SK-N-SH (cell line): Measurements from ENCODE around the gene FGG. TPM values are rescaled to one million over a fixed set of nuclear protein-coding genes. Genes with fewer than 3 reads are reported as not detected.

Experiments used
- CTCF ChIA-PET: fragments of 300-600, 350-600 bp; formaldehyde crosslinking; extraction: SDS; loops from one replicate; lab custom pipeline; 2021; lab: Yijun Ruan, JAX
- POLR2A ChIA-PET: fragments of 350-600 bp; sonication (Branson Sonifier 250); formaldehyde crosslinking; extraction: SDS; loops from one replicate; lab custom pipeline; 2020; ENCODE audit warnings: antibody characterized with exemption, inconsistent platforms; lab: Yijun Ruan, JAX
- DNase-seq: peaks from one replicate; pipeline ENCODE4 v3.0.0; 2012
- H2AFZ ChIP-seq: fragments of 200-600 bp; sonication (generic); 2 replicates; pipeline ENCODE4 v1.8.1; 2016; ENCODE audit warnings: antibody characterized with exemption, mild to moderate bottlenecking, low read depth
- H3F3A ChIP-seq: fragments of 200-600 bp; sonication (generic); replicated peaks from 2 replicates; pipeline ENCODE3; 2016; ENCODE audit warnings: antibody characterized with exemption, mild to moderate bottlenecking; ENCODE audit not compliant: insufficient read depth
- H3K27ac ChIP-seq, 2 experiments: fragments of 200-500 bp in 1 of 2; fragments of 200-600 bp in 1 of 2; sonication (Bioruptor generic) in 1 of 2; sonication (generic), shearing (Covaris generic) in 1 of 2; 2 replicates each; pipeline versions ENCODE4 v1.5.1 to v1.6.1; 2014 to 2016; ENCODE audit warnings: low read depth in 2 of 2, inconsistent platforms in 1 of 2, low read length in 1 of 2, mild to moderate bottlenecking in 1 of 2, mixed read lengths in 1 of 2
- H3K27me3 ChIP-seq: fragments of 200-600 bp; sonication (generic), shearing (Covaris generic); 2 replicates; pipeline ENCODE4 v1.6.1; 2016; ENCODE audit warnings: mixed run types; ENCODE audit not compliant: insufficient read depth
- H3K36me3 ChIP-seq, 2 experiments: fragments of 200-500 bp in 1 of 2; fragments of 200-600 bp in 1 of 2; sonication (Bioruptor generic) in 1 of 2; sonication (generic) in 1 of 2; replicated peaks in 1 of 2; 2 replicates each; pipeline versions ENCODE3 to v1.5.1; 2014 to 2016; ENCODE audit warnings: low read length in 1 of 2, mild to moderate bottlenecking in 1 of 2; ENCODE audit not compliant: insufficient read depth in 2 of 2, control insufficient read depth in 1 of 2
- H3K4me1 ChIP-seq, 2 experiments: fragments of 200-500 bp in 1 of 2; fragments of 200-600 bp in 1 of 2; sonication (Bioruptor generic) in 1 of 2; sonication (generic), shearing (Covaris generic) in 1 of 2; 2 replicates each; pipeline versions ENCODE4 v1.5.1 to v1.6.1; 2014 to 2016; ENCODE audit warnings: low read depth in 1 of 2, low read length in 1 of 2, mixed run types in 1 of 2; ENCODE audit not compliant: insufficient read depth in 2 of 2, control insufficient read depth in 1 of 2
- H3K4me2 ChIP-seq: fragments of 200-600 bp; sonication (generic), shearing (Covaris generic); 2 replicates; pipeline ENCODE4 v1.6.1; 2017; ENCODE audit warnings: mixed run types
- H3K4me3 ChIP-seq, 2 experiments: fragments of 200-500 bp in 1 of 2; fragments of 200-600 bp in 1 of 2; sonication (Bioruptor generic) in 1 of 2; sonication (generic), shearing (Covaris generic) in 1 of 2; 2 replicates each; pipeline versions ENCODE4 v1.5.1 to v1.8.1; 2014 to 2016; ENCODE audit warnings: low read depth in 2 of 2, inconsistent platforms in 1 of 2, low read length in 1 of 2, mild to moderate bottlenecking in 1 of 2, mixed read lengths in 1 of 2, moderate library complexity in 1 of 2
- H3K79me2 ChIP-seq: fragments of 200-600 bp; sonication (generic); 2 replicates; pipeline ENCODE4 v1.8.1; 2017; ENCODE audit warnings: mild to moderate bottlenecking; ENCODE audit not compliant: insufficient read depth
- H3K9ac ChIP-seq: fragments of 200-600 bp; sonication (generic); 2 replicates; pipeline ENCODE4 v1.6.1; 2017; ENCODE audit warnings: mixed run types
- H3K9me2 ChIP-seq: fragments of 200-600 bp; sonication (generic); 2 replicates; pipeline ENCODE4 v1.6.1; 2017; ENCODE audit warnings: mixed run types
- H3K9me3 ChIP-seq: fragments of 200-600 bp; sonication (generic); 2 replicates; pipeline ENCODE4 v1.6.1; 2017; ENCODE audit warnings: mixed run types, mild to moderate bottlenecking, moderate library complexity
- H4K20me1 ChIP-seq: fragments of 200-600 bp; sonication (generic); 2 replicates; pipeline ENCODE4 v1.6.1; 2017; ENCODE audit warnings: mild to moderate bottlenecking, mixed run types; ENCODE audit not compliant: insufficient read depth
- EZH2phosphoT487 ChIP-seq: fragments of 200-600 bp; sonication (generic); IDR thresholded peaks from 2 replicates; pipeline ENCODE4 v1.6.1; 2017; ENCODE audit warnings: low read depth, mixed run types, mild to moderate bottlenecking, antibody characterized with exemption, moderate library complexity, borderline replicate concordance
- FOXJ3 ChIP-seq: sonication (generic); formaldehyde crosslinking; IDR thresholded peaks from 2 replicates; pipeline ENCODE4 v1.5.1; 2020; ENCODE audit warnings: mild to moderate bottlenecking, missing genetic modification reagents
- FOXM1 ChIP-seq: IDR thresholded peaks from 2 replicates; pipeline ENCODE4 v1.4.0; 2012; ENCODE audit warnings: low read depth, mild to moderate bottlenecking
- GABPA ChIP-seq: IDR thresholded peaks from 2 replicates; pipeline ENCODE4 v1.4.0; 2012; ENCODE audit warnings: low read depth, mild to moderate bottlenecking
- GATA2 ChIP-seq: sonication (generic); formaldehyde crosslinking; IDR thresholded peaks from 2 replicates; pipeline ENCODE4 v1.5.0; 2020; ENCODE audit warnings: mild to moderate bottlenecking, missing genetic modification reagents
- JUND ChIP-seq: IDR thresholded peaks from 2 replicates; pipeline ENCODE4 v1.4.0; 2012
- MXI1 ChIP-seq: IDR thresholded peaks from 2 replicates; pipeline ENCODE4 v1.6.1; 2012; ENCODE audit warnings: mild to moderate bottlenecking, low read depth, low read length, improper control_type of control experiment
- NRF1 ChIP-seq: IDR thresholded peaks from 2 replicates; pipeline ENCODE4 v1.6.1; 2012; ENCODE audit warnings: low read depth, mild to moderate bottlenecking, low read length
- POLR2AphosphoS5 ChIP-seq: IDR thresholded peaks from 2 replicates; pipeline ENCODE4 v1.6.1; 2012; ENCODE audit warnings: low read depth, low read length
- RAD21 ChIP-seq: IDR thresholded peaks from 2 replicates; pipeline ENCODE4 v1.6.1; 2012; ENCODE audit warnings: mild to moderate bottlenecking, low read length
- RFX5 ChIP-seq: IDR thresholded peaks from 2 replicates; pipeline ENCODE4 v1.6.1; 2012; ENCODE audit warnings: mild to moderate bottlenecking, improper control_type of control experiment, low read length
- RXRA ChIP-seq: IDR thresholded peaks from 2 replicates; pipeline ENCODE4 v1.4.0; 2012; ENCODE audit warnings: low read depth, mild to moderate bottlenecking, borderline replicate concordance
- SIN3A ChIP-seq: IDR thresholded peaks from 2 replicates; pipeline ENCODE4 v1.6.1; 2012; ENCODE audit warnings: low read depth, mild to moderate bottlenecking, low read length, moderate library complexity, borderline replicate concordance
- SMC3 ChIP-seq: IDR thresholded peaks from 2 replicates; pipeline ENCODE4 v1.6.1; 2012; ENCODE audit warnings: low read depth, low read length, improper control_type of control experiment
- TCF12 ChIP-seq: IDR thresholded peaks from 2 replicates; pipeline ENCODE4 v1.4.0; 2012
- TEAD4 ChIP-seq: IDR thresholded peaks from 2 replicates; pipeline ENCODE4 v1.4.0; 2012; ENCODE audit warnings: mild to moderate bottlenecking, borderline replicate concordance; ENCODE audit not compliant: insufficient read depth
- WGBS: methylation state at CpG from one replicate; pipeline ENCODE4 v1.1.6; 2017; ENCODE audit warnings: low lambda C conversion rate; 5-methylcytosine and 5-hydroxymethylcytosine counted together
- polyA plus RNA-seq, 3 experiments: library from polyadenylated mRNA; depleted of rRNA; stranded (reverse); fragments of >200 nt; gene quantifications; 2 replicates each; pipeline ENCODE4 v1.2.3, GENCODE V29; 2012
- TF ChIP-seq, protein P1 (sequence below): fragments of 150-350 bp; IDR thresholded peaks from 2 replicates; pipeline ENCODE4 v1.6.1; 2016; ENCODE audit warnings: mild to moderate bottlenecking, low read depth, low read length
- TF ChIP-seq, protein P2 (sequence below): IDR thresholded peaks from 2 replicates; pipeline ENCODE4 v1.6.1; 2012; ENCODE audit warnings: mild to moderate bottlenecking, low read depth, low read length, moderate library complexity
- TF ChIP-seq, protein P3 (sequence below): fragments of 150-350 bp; IDR thresholded peaks from 2 replicates; pipeline ENCODE4 v1.6.1; 2017; ENCODE audit warnings: antibody characterized with exemption, low read length, low read depth, borderline replicate concordance

The FGG gene
- polyA plus RNA-seq, 1 of the 3 experiments (the other 2 are of a cell fraction) = not detected

DNA sequence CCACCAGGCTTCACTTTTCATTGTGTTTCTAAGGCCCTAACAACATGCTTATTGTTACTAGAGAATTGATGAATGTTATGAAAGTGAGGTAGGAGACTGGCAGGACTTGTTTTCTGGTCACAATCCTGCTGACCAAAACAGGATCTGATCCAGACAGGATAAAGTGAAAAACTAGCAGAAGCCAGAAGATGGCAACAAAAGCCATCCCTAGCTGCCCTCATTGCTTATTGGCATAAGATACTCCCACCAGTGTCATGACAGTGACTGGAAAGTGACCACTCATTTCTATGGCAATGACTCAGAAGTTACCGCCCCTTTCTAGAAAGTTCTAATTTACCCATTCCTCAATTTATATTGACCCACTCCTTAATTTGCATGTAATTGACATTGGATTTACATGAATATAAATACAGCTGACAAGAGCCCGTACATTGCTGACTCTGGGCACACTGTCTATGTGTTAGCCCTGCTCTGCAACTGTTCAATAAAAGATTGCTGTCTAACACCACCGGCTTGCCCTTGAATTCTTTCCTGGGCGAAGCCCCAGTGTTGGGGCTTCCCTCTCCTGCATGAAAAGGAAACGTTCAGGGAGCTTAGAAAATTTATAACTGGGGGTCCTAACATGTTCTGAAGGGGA lies 30.0 kb upstream of the FGG start:
- no peaks in the 10 kb centered on the region; the same call in 1 of the 2 replicates for H3K27me3 ChIP-seq
- no peak overlapping the region for H3K4me2 ChIP-seq
- no peaks in the 10 kb centered on the region for H3K36me3 ChIP-seq
- no peak for DNase-seq
- POLR2A ChIA-PET = no interaction called here
- no peak overlapping the region for H3K4me3 ChIP-seq
- no peaks in the 10 kb centered on the region for H3K9me2 ChIP-seq
- H4K20me1 ChIP-seq = no peaks in the 10 kb centered on the region
- H3K9ac ChIP-seq = no peak overlapping the region
- no peak overlapping the region for H3K27ac ChIP-seq
- TF ChIP-seq, protein P1, sequence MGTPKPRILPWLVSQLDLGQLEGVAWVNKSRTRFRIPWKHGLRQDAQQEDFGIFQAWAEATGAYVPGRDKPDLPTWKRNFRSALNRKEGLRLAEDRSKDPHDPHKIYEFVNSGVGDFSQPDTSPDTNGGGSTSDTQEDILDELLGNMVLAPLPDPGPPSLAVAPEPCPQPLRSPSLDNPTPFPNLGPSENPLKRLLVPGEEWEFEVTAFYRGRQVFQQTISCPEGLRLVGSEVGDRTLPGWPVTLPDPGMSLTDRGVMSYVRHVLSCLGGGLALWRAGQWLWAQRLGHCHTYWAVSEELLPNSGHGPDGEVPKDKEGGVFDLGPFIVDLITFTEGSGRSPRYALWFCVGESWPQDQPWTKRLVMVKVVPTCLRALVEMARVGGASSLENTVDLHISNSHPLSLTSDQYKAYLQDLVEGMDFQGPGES = no peak
- TF ChIP-seq GATA2 (no peak), GABPA (no peak), RFX5 (no peak), NRF1 (no peak), POLR2AphosphoS5 (no peak), MXI1 (no peak), FOXJ3 (CRISPR knock-in tag) (no peak), FOXM1 (no peak), TCF12 (no peak)
- TF ChIP-seq, protein P2, sequence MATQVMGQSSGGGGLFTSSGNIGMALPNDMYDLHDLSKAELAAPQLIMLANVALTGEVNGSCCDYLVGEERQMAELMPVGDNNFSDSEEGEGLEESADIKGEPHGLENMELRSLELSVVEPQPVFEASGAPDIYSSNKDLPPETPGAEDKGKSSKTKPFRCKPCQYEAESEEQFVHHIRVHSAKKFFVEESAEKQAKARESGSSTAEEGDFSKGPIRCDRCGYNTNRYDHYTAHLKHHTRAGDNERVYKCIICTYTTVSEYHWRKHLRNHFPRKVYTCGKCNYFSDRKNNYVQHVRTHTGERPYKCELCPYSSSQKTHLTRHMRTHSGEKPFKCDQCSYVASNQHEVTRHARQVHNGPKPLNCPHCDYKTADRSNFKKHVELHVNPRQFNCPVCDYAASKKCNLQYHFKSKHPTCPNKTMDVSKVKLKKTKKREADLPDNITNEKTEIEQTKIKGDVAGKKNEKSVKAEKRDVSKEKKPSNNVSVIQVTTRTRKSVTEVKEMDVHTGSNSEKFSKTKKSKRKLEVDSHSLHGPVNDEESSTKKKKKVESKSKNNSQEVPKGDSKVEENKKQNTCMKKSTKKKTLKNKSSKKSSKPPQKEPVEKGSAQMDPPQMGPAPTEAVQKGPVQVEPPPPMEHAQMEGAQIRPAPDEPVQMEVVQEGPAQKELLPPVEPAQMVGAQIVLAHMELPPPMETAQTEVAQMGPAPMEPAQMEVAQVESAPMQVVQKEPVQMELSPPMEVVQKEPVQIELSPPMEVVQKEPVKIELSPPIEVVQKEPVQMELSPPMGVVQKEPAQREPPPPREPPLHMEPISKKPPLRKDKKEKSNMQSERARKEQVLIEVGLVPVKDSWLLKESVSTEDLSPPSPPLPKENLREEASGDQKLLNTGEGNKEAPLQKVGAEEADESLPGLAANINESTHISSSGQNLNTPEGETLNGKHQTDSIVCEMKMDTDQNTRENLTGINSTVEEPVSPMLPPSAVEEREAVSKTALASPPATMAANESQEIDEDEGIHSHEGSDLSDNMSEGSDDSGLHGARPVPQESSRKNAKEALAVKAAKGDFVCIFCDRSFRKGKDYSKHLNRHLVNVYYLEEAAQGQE = no peak
- TF ChIP-seq, all 33 proteins: peak for 0
- CTCF ChIA-PET = no interaction called here
- H3K79me2 ChIP-seq = no peaks in the 10 kb centered on the region
- WGBS = 25% methylated on average over 5 of the region's 5 CpGs
- H3F3A ChIP-seq = no peaks in the 10 kb centered on the region
- no peaks in the 10 kb centered on the region for H3K9me3 ChIP-seq
- no peaks in the 10 kb centered on the region for H3K4me1 ChIP-seq
- no peak overlapping the region for H2AFZ ChIP-seq

DNA sequence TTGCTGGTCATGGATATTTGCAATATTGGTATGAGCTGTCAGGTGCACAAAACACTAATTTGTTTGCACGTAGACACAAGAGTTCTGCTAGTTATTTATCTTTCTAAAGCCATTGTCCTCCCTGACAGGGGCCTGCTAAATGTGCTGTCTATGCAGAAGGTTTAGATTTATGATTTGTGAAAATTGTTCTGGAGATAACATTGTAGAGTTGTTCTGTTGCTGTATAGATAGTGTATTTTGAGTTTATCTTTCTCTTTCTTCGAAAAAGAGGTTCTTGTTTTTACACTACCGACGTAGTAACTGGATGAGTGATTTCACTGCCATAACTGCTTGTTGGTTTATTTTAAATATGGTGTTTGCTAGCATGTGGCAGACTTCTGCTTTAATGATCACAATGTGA lies 28.5 kb upstream of the FGG start:
- H3K27ac ChIP-seq = no peak overlapping the region
- no peaks in the 10 kb centered on the region for H3K36me3 ChIP-seq
- H3K27me3 ChIP-seq = no peaks in the 10 kb centered on the region; the same call in 1 of the 2 replicates
- CTCF ChIA-PET = interaction anchor here (0.6 to 3.9 kb wide), 2 partner anchors 22 to 634 kb away, joined by 3 to 21 read pairs; no protein-coding TSS in a partner anchor
- H2AFZ ChIP-seq = no peak overlapping the region
- H3K9ac ChIP-seq = no peak overlapping the region
- no peaks in the 10 kb centered on the region for H3K79me2 ChIP-seq
- no peak for DNase-seq
- H4K20me1 ChIP-seq = no peaks in the 10 kb centered on the region
- H3K9me2 ChIP-seq = no peaks in the 10 kb centered on the region
- no peaks in the 10 kb centered on the region for H3K9me3 ChIP-seq
- no peak overlapping the region for H3K4me2 ChIP-seq
- 14% methylated on average over 4 of the region's 4 CpGs for WGBS
- TF ChIP-seq SMC3 (no peak), RXRA (no peak), EZH2phosphoT487 (no peak), SIN3A (no peak), POLR2AphosphoS5 (no peak), JUND (no peak), GATA2 (no peak), MXI1 (no peak), RAD21 (no peak), TEAD4 (no peak)
- TF ChIP-seq, protein P3, sequence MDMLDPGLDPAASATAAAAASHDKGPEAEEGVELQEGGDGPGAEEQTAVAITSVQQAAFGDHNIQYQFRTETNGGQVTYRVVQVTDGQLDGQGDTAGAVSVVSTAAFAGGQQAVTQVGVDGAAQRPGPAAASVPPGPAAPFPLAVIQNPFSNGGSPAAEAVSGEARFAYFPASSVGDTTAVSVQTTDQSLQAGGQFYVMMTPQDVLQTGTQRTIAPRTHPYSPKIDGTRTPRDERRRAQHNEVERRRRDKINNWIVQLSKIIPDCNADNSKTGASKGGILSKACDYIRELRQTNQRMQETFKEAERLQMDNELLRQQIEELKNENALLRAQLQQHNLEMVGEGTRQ = no peak
- TF ChIP-seq, all 33 proteins: peak for 0
- H3K4me1 ChIP-seq = no peaks in the 10 kb centered on the region
- H3F3A ChIP-seq = no peaks in the 10 kb centered on the region
- no peak overlapping the region for H3K4me3 ChIP-seq
- POLR2A ChIA-PET = no interaction called here
